ENCODE results near the gene NPHP4. TPM values are rescaled to one million over a fixed set of nuclear protein-coding genes. Genes with fewer than 3 reads are reported as not detected.

The NPHP4 gene
- total and polyA plus RNA-seq, 9 of the 15 experiments (the other 6 are each of a cell fraction or from before 2014, with no cell fraction given): 0.52 to 26.2 (median 6.7) TPM

GRCh38 chr1:5887971-5888361 is 104.3 kb downstream of the NPHP4 start (continued):
- TF ChIP-seq HMGXB4 (CRISPR knock-in tag; IDR thresholded peaks at IDR 0.05) (no peak), MTA3 (IDR thresholded peaks at IDR 0.05; ENCODE audit: borderline replicate concordance) (no peak), ZNF444 (CRISPR knock-in tag; IDR thresholded peaks at IDR 0.05) (no peak), STAT6 (CRISPR knock-in tag; IDR thresholded peaks at IDR 0.05) (no peak), RERE (CRISPR knock-in tag; IDR thresholded peaks at IDR 0.05; ENCODE audit: borderline replicate concordance) (no peak)
